ENCODE results near the gene FCER2. TPM values are rescaled to one million over a fixed set of nuclear protein-coding genes. Genes with fewer than 3 reads are reported as not detected.

FCER2 gene
- total RNA-seq, 1 experiment from 2014 or later = not detected

GRCh38 chr19:7704280-7705060, 2.5 kb upstream of the FCER2 start:
- Histone ChIP-seq H3K27ac (ENCODE audit: insufficient read length, low read depth, low read length) (no peak overlapping the region), H3K4ac (ENCODE audit: low read depth, low read length) (no peak overlapping the region), H4K20me1 (ENCODE audit: control insufficient read depth, insufficient read depth, insufficient read length) (no peaks in the 10 kb centered on the region), H2BK15ac (ENCODE audit: low read depth, low read length) (no peak overlapping the region), H3K18ac (ENCODE audit: insufficient read length, low read depth, low read length) (no peak overlapping the region), H3K79me1 (ENCODE audit: insufficient read depth, low read depth, low read length, poor library complexity, severe bottlenecking) (no peaks in the 10 kb centered on the region), H2BK20ac (ENCODE audit: low read depth, low read length, poor library complexity, severe bottlenecking) (no peak overlapping the region), H3K27me3 (ENCODE audit: insufficient read depth, low read length) (no peaks in the 10 kb centered on the region), H2AFZ (ENCODE audit: low read length) (no peak overlapping the region), H3K79me2 (ENCODE audit: insufficient read depth, low read length) (no peaks in the 10 kb centered on the region), H3K14ac (ENCODE audit: insufficient read depth, low read length) (no peak overlapping the region), H3T11ph (ENCODE audit: low read length) (no peak overlapping the region), H4K91ac (ENCODE audit: insufficient read length, low read depth, low read length) (no peak overlapping the region), H2AK5ac (ENCODE audit: insufficient read length, low read length) (no peak overlapping the region), H3K4me1 (ENCODE audit: insufficient read depth, low read length) (no peaks in the 10 kb centered on the region), H3K23me2 (ENCODE audit: insufficient read length, low read depth, low read length, poor library complexity, severe bottlenecking) (no peaks in the 10 kb centered on the region), H2BK12ac (ENCODE audit: insufficient read length, low read depth, low read length) (no peak overlapping the region), H3K4me2 (ENCODE audit: insufficient read depth, insufficient read length, low read length) (no peak overlapping the region), H3K9me3 (ENCODE audit: control insufficient read depth, low read depth, low read length) (no peaks in the 10 kb centered on the region), H2BK5ac (ENCODE audit: insufficient read length, low read length) (no peak overlapping the region), H3K56ac (ENCODE audit: insufficient read length, low read depth, low read length) (no peak overlapping the region), H3K23ac (ENCODE audit: insufficient read length, low read depth, low read length) (no peak overlapping the region), H4K5ac (ENCODE audit: insufficient read length, low read depth, low read length) (no peak overlapping the region), H2BK120ac (ENCODE audit: low read depth, low read length, poor library complexity, severe bottlenecking) (no peak overlapping the region), H4K8ac (replicated peaks; ENCODE audit: insufficient read length, low read depth, low read length) (no peak overlapping the region), H3K9ac (ENCODE audit: extremely low read depth, insufficient read length, low read length) (no peak overlapping the region)
- Mint-ChIP-seq H3K4me3 (no peak overlapping the region; a peak in 1 of 5 replicates), H3K9me3 (no peaks in the 10 kb centered on the region), H3K36me3 (ENCODE audit: insufficient read depth in 1 of 3, low read depth in 3 of 3) (no peaks in the 10 kb centered on the region; a peak in 1 of 7 replicates), H3K4me1 (peaks cover 2 to 8% of the 10 kb centered on the region in 2 experiments), H3K27ac (no peak overlapping the region), H3K27me3 (ENCODE audit: low read depth) (peaks cover 44% of the 10 kb centered on the region)
- no peak for DNase-seq
- no CpG with 5 or more reads among the region's 6 CpGs for WGBS (ENCODE audit: extremely low coverage, insufficient read length, low lambda C conversion rate)
- TF ChIP-seq CTCF (conservative IDR thresholded peaks at IDR 0.05) = no peak
